ENCODE results near the gene APPBP2. TPM values are rescaled to one million over a fixed set of nuclear protein-coding genes. Genes with fewer than 3 reads are reported as not detected.
"Not testable (repeated sequence)": the region's sequence is repeated elsewhere in the genome, so short reads cannot be mapped to it uniquely, and the experiment has no call there.

The APPBP2 gene
- polyA plus RNA-seq, 1 donor: 31.0 TPM

GRCh38 chr17:60534010-60534555 is 8.0 kb upstream of the APPBP2 start:
- no peak for DNase-seq

- no peak for DNase-seq
Measured at GRCh38 chr17:60529806-60530205, 3.8 kb upstream of the APPBP2 start.

- no peak for DNase-seq
Measured at GRCh38 chr17:60528828-60529227, 2.8 kb upstream of the APPBP2 start.

GRCh38 chr17:60527701-60528100 is 1.7 kb upstream of the APPBP2 start:
- DNase-seq: no peak

GRCh38 chr17:60526726-60527125 is 684 bp upstream of the APPBP2 start:
- peak; percentile 8 for DNase-seq

- peak; percentile 52 for DNase-seq
Measured at GRCh38 chr17:60525328-60525684, 736 bp downstream of the APPBP2 start.

GRCh38 chr17:60524463-60525327 is 1.3 kb downstream of the APPBP2 start:
- peak; percentile 37 for DNase-seq

- DNase-seq: no peak
Measured at GRCh38 chr17:60523822-60524221, 2.2 kb downstream of the APPBP2 start.

- no peak for DNase-seq
Measured at GRCh38 chr17:60522889-60523626, 3.0 kb downstream of the APPBP2 start.

GRCh38 chr17:60519795-60520194 is 6.2 kb downstream of the APPBP2 start:
- DNase-seq: no peak

- DNase-seq: not testable (repeated sequence)
Measured at GRCh38 chr17:60515683-60516082, 10.4 kb downstream of the APPBP2 start.

GRCh38 chr17:60515199-60515598 is 10.8 kb downstream of the APPBP2 start:
- DNase-seq: not testable (repeated sequence)

GRCh38 chr17:60514500-60514899 is 11.5 kb downstream of the APPBP2 start:
- DNase-seq: no peak

- DNase-seq: no peak
Measured at GRCh38 chr17:60514053-60514452, 12.0 kb downstream of the APPBP2 start.

- DNase-seq: no peak
Measured at GRCh38 chr17:60513014-60513413, 13.0 kb downstream of the APPBP2 start.

GRCh38 chr17:60510723-60511122 is 15.3 kb downstream of the APPBP2 start:
- no peak for DNase-seq

GRCh38 chr17:60510031-60510430 is 16.0 kb downstream of the APPBP2 start:
- no peak for DNase-seq

GRCh38 chr17:60508384-60508980 is 17.6 kb downstream of the APPBP2 start:
- no peak for DNase-seq

GRCh38 chr17:60506312-60506711 is 19.7 kb downstream of the APPBP2 start:
- DNase-seq: no peak

GRCh38 chr17:60502145-60502544 is 23.9 kb downstream of the APPBP2 start:
- no peak for DNase-seq

GRCh38 chr17:60501589-60501988 is 24.5 kb downstream of the APPBP2 start:
- no peak for DNase-seq

- DNase-seq: no peak
Measured at GRCh38 chr17:60496041-60496440, 30.0 kb downstream of the APPBP2 start.

- no peak for DNase-seq
Measured at GRCh38 chr17:60495260-60495659, 30.8 kb downstream of the APPBP2 start.

Data from hindlimb muscle (tissue), 1 donor.